G401.6 (cell line): ENCODE results near the gene MACROD1.
A peak's percentile ranks its signal among the peaks of the same experiment; 100 is the strongest.
"Not testable (repeated sequence)": the region's sequence is repeated elsewhere in the genome, so short reads cannot be mapped to it uniquely, and the experiment has no call there.

Experiments
- FAIRE-seq: peaks from 2 replicates; lab custom pipeline; 2012; peaks lifted over from hg19 to GRCh38; lab: Jason Lieb, UNC

The MACROD1 gene

DNA sequence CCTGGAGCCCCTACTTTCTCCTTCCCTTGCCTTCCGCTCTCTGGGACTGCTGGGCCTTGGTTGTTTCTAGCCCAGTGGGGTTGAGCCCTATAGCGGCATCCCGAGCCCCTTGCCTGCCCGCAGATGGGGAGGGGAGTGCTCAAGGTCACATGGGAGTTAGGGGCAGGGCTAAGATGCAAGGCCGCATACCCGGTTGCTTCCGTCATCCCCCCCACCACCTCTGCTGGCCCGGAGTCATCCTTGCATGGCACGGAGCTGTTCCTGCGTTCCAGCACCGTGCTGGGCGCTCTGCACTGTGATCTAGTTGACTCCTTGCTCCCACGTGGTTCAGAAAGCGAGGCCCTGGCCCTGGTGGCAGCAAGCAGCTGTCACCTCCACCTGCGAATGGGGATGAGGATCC lies 112.2 kb downstream of the MACROD1 start:
- peak; percentile 96 for FAIRE-seq

DNA sequence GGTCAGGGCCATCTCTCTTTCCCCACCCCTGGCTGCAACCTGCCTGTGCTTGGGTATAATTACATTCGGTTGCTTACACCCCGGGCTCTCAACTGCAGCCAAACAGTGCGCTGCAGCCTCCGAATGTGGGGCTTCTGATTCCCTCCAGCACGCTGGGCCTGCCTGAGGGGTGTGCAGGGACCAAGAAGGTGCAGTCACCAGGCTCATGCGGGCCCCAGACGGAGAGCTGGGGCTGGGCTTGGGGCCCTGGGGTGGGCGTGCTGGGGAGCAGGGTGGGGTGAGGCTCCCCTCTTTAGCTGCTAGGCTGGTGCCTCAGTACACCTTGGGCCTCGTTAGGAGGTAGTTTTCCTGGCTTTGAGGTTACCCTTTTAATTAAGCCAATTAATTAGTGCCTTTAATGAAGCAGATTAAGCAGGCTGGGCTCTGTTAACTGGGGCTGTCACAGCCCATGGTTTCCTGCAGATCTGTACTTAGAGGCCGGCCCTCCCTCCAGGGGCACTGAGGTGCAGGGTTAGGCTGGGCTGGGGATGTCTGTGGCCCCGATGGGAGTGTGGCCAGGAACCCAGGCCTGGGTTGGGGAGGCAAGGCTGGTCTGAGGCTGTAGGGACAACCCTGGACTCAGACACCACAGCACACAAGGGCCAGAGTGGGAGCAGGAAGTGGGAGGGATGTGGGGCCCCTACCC lies 112.8 kb downstream of the MACROD1 start:
- FAIRE-seq, result no peak

GRCh38 chr11:64052436-64052835 lies 113.5 kb downstream of the MACROD1 start:
- no peak for FAIRE-seq

GRCh38 chr11:64051297-64051696 lies 114.6 kb downstream of the MACROD1 start:
- FAIRE-seq, result no peak

- FAIRE-seq, result no peak
These were observed 116.4 kb downstream of the MACROD1 start for GRCh38 chr11:64049509-64049908.

DNA sequence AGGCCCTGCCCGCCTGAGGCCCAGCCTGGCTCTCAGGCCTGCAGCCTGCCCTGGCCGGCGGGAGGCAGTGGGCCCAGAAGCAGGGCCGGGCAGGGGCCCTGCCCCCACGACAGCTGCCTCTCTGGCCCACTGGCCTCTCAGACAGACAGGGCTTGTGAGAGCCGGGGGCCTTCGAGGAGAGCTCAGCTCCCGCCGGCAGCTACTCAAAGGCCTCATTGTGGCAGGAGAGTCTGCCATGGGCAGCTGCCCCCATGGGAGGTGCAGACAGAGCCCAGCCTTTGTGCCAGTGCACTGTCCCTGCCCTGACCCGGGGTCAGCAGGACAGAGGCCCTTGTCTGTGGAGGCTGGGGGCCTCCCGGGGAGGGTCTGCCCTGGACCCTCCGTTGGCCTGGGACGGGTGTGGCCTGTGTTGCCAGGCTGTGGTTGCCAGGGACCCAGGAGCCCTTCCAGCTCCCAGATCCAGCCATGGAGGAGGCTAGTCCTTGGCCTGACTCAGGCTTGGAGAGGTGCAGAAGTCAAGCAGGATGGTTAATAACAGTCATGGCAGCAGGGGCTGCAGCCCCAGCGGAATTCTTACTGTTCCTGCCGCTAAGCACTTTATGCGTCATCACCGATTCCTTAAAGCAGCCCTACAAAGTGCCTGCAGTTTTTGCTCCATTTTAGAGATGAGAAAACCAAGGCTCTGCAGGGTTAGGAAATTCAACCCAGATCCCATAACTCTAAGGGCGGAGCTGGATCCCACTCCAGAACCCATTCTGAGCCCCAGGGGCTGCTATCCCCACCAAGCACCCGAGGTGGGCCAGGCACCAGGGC lies 117.7 kb downstream of the MACROD1 start:
- no peak for FAIRE-seq

- not testable (repeated sequence) for FAIRE-seq
These were observed 118.5 kb downstream of the MACROD1 start for GRCh38 chr11:64047373-64047772.

- no peak for FAIRE-seq
These were observed 120.2 kb downstream of the MACROD1 start for GRCh38 chr11:64045700-64046099.

DNA sequence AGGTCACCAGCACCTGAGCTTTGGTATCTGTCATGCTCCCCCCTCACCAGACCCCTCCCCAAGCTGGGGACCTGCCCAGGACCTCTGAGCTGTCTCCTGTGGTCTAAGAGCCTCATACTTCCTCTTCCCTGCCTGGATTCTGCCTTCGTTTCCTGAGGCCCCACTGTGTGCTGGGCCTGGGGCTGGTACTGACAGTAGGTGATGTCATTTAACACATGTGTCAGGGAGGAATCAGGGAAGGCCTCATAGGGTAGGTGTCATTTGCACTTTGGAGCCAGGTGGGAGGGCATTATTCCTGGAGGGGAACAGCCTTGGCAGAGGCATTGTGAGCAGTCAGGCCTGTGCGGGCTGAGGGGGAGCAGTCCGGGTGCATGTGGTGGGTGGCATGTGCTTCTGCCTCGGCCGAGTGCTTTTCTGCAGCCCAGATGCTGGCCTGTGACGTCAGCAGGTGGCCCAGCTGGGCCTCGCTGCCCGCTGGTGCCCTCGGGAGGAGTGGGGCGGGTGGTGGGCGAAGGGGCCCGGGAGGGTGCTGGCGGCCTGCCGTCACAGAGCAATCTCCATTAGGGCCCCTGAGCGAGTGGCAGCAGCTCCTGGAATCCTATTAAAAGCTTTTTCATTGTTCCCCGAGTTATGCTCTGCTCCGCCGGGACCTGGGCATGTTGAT lies 121.1 kb downstream of the MACROD1 start:
- FAIRE-seq, result no peak

DNA sequence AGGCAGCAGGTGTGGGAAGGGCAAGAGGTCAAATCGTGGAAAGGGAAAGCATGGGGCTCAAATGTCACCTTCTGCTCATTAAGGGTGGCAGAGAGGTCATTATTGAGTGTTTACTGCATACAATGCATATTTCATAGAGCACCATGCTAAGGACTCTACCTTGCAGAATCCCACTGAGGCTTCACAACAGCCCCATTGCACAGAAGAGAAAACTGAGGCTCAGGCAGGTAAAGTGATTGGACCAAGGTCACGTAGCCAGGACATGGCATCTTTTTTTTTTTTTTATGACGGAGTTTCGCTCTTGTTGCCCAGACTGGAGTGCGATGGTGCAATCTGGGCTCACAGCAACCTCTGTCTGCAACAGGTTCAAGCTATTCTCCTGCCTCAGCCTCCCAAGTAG lies 122.4 kb downstream of the MACROD1 start:
- no peak for FAIRE-seq

DNA sequence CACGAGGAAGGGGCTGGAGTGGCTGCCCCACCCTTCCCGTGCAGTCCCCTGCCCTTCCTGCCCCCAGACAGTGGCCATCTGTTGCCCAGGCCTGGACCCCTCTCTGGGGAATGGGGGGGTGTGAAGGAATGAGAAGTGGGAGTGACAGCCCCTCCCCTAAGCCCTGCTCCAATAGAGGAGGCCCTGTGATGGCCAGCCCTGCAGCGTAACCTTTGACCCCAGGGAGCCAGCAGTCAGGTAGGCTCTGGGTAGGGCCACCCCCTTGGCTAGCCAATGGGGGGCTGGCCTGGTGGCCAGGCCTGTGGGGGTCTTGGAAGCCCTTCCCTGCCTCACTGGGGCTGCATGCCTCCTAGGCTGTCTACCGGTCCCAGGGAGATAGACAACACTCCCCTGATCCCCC lies 123.6 kb downstream of the MACROD1 start:
- no peak for FAIRE-seq

- no peak for FAIRE-seq
These were observed 124.1 kb downstream of the MACROD1 start for GRCh38 chr11:64041846-64042245.

GRCh38 chr11:64040684-64041322 lies 125.1 kb downstream of the MACROD1 start:
- FAIRE-seq, result no peak

DNA sequence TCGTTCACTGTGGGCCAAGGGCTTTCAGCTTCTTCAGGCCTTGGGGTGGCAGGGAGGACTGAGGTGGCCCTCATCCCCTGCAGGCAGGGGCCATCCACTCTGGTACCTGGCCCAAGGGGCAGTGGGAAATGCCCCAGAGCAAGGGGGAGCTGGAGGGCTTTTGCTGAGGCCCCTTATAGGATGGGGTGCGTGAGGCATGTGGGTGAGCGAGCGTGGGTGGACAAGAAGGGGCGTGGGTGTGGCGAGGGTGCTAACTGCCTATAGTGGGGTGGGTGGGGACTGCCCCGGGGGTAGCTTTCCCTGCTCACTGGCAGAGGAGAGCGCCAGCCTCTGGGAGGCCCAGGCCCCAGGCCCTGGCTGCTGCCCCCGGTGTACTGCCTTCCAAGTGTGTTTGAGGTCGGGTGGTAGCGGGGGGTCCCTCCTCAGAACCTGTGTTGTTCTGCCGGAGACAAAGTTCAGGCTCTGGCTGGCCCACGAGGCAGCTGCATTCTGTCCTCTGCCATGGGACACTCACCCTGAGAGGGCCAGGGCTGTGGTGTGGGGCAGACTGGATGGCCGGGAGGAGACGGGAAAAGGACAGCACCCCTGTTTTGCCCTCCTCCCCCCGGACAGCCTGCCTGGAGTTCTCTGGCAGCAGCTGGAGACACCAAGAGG lies 126.8 kb downstream of the MACROD1 start:
- FAIRE-seq, result no peak

GRCh38 chr11:64038500-64038899 lies 127.4 kb downstream of the MACROD1 start:
- FAIRE-seq, result no peak

GRCh38 chr11:64037027-64037634 lies 128.8 kb downstream of the MACROD1 start:
- no peak for FAIRE-seq

GRCh38 chr11:64036087-64037026 lies 129.6 kb downstream of the MACROD1 start:
- FAIRE-seq, result no peak

GRCh38 chr11:64035576-64035975 lies 130.3 kb downstream of the MACROD1 start, which contains the start of gene FLRT1:
FLRT1 (plus strand) TSS chr11:64035931; CDS start chr11:64116268, 80,337 bp downstream.
- no peak for FAIRE-seq

DNA sequence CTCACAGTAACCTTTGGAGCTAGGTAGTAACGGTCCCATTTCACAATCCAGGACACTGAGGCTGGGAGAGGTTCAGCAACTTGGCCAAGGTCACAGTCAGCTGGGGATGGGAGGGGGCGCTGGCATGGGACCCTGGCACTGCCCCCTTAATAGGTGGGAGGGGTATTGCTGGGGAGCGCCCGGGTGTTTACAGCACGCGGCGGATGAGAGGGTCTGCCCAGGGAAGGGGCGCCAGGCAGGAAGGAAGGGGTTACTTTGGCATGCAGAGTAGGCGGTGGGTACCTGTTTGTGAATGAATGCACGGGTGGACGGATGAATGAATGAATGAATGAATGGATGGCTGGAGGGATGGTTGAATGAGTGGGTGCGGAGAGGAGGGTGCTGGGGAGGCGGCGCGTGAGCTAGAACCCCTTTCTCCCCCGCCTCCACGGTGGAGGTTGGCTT lies 130.8 kb downstream of the MACROD1 start:
- no peak for FAIRE-seq

GRCh38 chr11:64034411-64034811 lies 131.5 kb downstream of the MACROD1 start:
- FAIRE-seq, result no peak
